ENCODE data around the gene SERPINB5. TPM values are rescaled to one million over a fixed set of nuclear protein-coding genes. Genes with fewer than 3 reads are reported as not detected.

The SERPINB5 gene
- total RNA-seq, 3 donors from 2014 or later (not counting 1 experiment from before 2014, with no cell fraction given): not detected

- TF ChIP-seq CTCF (IDR thresholded peaks at IDR 0.05): no peak
- intact Hi-C loops (cut with micrococcal nuclease): no loop called here
- Histone ChIP-seq H3K9me3 (ENCODE audit: control insufficient read depth, insufficient read depth, low read length) (no peaks in the 10 kb centered on the region), H3K36me3 (ENCODE audit: control insufficient read depth, insufficient read depth, low read length) (no peaks in the 10 kb centered on the region), H3K27ac (ENCODE audit: low read length) (no peak overlapping the region), H3K4me1 (ENCODE audit: control insufficient read depth, insufficient read depth, low read length) (no peaks in the 10 kb centered on the region), H3K27me3 (ENCODE audit: control insufficient read depth, insufficient read depth, low read length) (no peaks in the 10 kb centered on the region), H3K4me3 (ENCODE audit: low read length) (no peak overlapping the region)
- H3K27ac Mint-ChIP-seq: no peak overlapping the region
- H3K27me3 Mint-ChIP-seq (ENCODE audit: low read depth in 2 of 2): peaks cover 8 to 14% of the 10 kb centered on the region in 2 donors
- DNase-seq (no peak), ATAC-seq (no peak)
- no peaks in the 10 kb centered on the region for H3K36me3 Mint-ChIP-seq
- no peak overlapping the region for H3K4me3 Mint-ChIP-seq
- 81% methylated on average over 6 of the region's 6 CpGs for WGBS (ENCODE audit: insufficient coverage)
- no peaks in the 10 kb centered on the region for H3K4me1 Mint-ChIP-seq
- no peaks in the 10 kb centered on the region for H3K9me3 Mint-ChIP-seq
Measured at GRCh38 chr18:63477968-63478367, 1.2 kb downstream of the SERPINB5 start.

GRCh38 chr18:63479826-63480225 lies 3.1 kb downstream of the SERPINB5 start:
- Histone ChIP-seq H3K9me3 (ENCODE audit: control insufficient read depth, insufficient read depth, low read length) (no peaks in the 10 kb centered on the region), H3K4me1 (ENCODE audit: control insufficient read depth, insufficient read depth, low read length) (no peaks in the 10 kb centered on the region), H3K27ac (ENCODE audit: low read length) (no peak overlapping the region), H3K4me3 (ENCODE audit: low read length) (no peak overlapping the region), H3K27me3 (ENCODE audit: control insufficient read depth, insufficient read depth, low read length) (no peaks in the 10 kb centered on the region), H3K36me3 (ENCODE audit: control insufficient read depth, insufficient read depth, low read length) (no peaks in the 10 kb centered on the region)
- WGBS (ENCODE audit: insufficient coverage): 74% methylated on average over 4 of the region's 5 CpGs
- no peaks in the 10 kb centered on the region for H3K4me1 Mint-ChIP-seq
- H3K27me3 Mint-ChIP-seq (ENCODE audit: low read depth in 2 of 2): peaks cover 8 to 21% of the 10 kb centered on the region in 2 donors
- H3K36me3 Mint-ChIP-seq: no peaks in the 10 kb centered on the region
- intact Hi-C loops (cut with micrococcal nuclease): no loop called here
- no peak for DNase-seq
- no peak for TF ChIP-seq CTCF (IDR thresholded peaks at IDR 0.05)
- ATAC-seq: no peak
- no peaks in the 10 kb centered on the region for H3K9me3 Mint-ChIP-seq
- H3K4me3 Mint-ChIP-seq: no peak overlapping the region
- H3K27ac Mint-ChIP-seq: no peak overlapping the region

- Mint-ChIP-seq H3K36me3 (no peaks in the 10 kb centered on the region), H3K27ac (no peak overlapping the region), H3K9me3 (no peaks in the 10 kb centered on the region), H3K27me3 (ENCODE audit: low read depth in 2 of 2) (peaks cover 8 to 22% of the 10 kb centered on the region in 2 donors), H3K4me1 (no peaks in the 10 kb centered on the region), H3K4me3 (no peak overlapping the region)
- intact Hi-C loops (cut with micrococcal nuclease): no loop called here
- WGBS (ENCODE audit: insufficient coverage): 100% methylated on average over 1 of the region's 1 CpG
- no peak overlapping the region for H3K4me3 ChIP-seq (ENCODE audit: low read length)
- no peaks in the 10 kb centered on the region for H3K4me1 ChIP-seq (ENCODE audit: control insufficient read depth, insufficient read depth, low read length)
- H3K36me3 ChIP-seq (ENCODE audit: control insufficient read depth, insufficient read depth, low read length): no peaks in the 10 kb centered on the region
- DNase-seq (no peak), ATAC-seq (no peak)
- H3K27ac ChIP-seq (ENCODE audit: low read length): no peak overlapping the region
- H3K9me3 ChIP-seq (ENCODE audit: control insufficient read depth, insufficient read depth, low read length): no peaks in the 10 kb centered on the region
- TF ChIP-seq CTCF (IDR thresholded peaks at IDR 0.05): no peak
- H3K27me3 ChIP-seq (ENCODE audit: control insufficient read depth, insufficient read depth, low read length): no peaks in the 10 kb centered on the region
Measured at GRCh38 chr18:63480476-63480875, 3.7 kb downstream of the SERPINB5 start.

- H3K36me3 Mint-ChIP-seq: no peaks in the 10 kb centered on the region
- no peak for ATAC-seq
- 95% methylated on average over 2 of the region's 2 CpGs for WGBS (ENCODE audit: insufficient coverage)
Measured at GRCh38 chr18:63480915-63481314, 4.2 kb downstream of the SERPINB5 start.

More at GRCh38 chr18:63480915-63481314, 4.2 kb downstream of the SERPINB5 start:
- Mint-ChIP-seq H3K4me1 (no peaks in the 10 kb centered on the region), H3K27ac (no peak overlapping the region), H3K9me3 (no peaks in the 10 kb centered on the region), H3K4me3 (no peak overlapping the region), H3K27me3 (ENCODE audit: low read depth in 2 of 2) (peaks cover 8 to 22% of the 10 kb centered on the region in 2 donors)
- H3K36me3 ChIP-seq (ENCODE audit: control insufficient read depth, insufficient read depth, low read length): no peaks in the 10 kb centered on the region
- H3K27ac ChIP-seq (ENCODE audit: low read length): no peak overlapping the region
- no peaks in the 10 kb centered on the region for H3K4me1 ChIP-seq (ENCODE audit: control insufficient read depth, insufficient read depth, low read length)
- no peak overlapping the region for H3K4me3 ChIP-seq (ENCODE audit: low read length)
- no peak for TF ChIP-seq CTCF (IDR thresholded peaks at IDR 0.05)
- H3K9me3 ChIP-seq (ENCODE audit: control insufficient read depth, insufficient read depth, low read length): no peaks in the 10 kb centered on the region
- intact Hi-C loops (cut with micrococcal nuclease): no loop called here
- H3K27me3 ChIP-seq (ENCODE audit: control insufficient read depth, insufficient read depth, low read length): no peaks in the 10 kb centered on the region
- no peak for DNase-seq

Measured in natural killer cell (primary cell).